Measurements from ENCODE around the gene LDLRAD4.
A peak's percentile ranks its signal among the peaks of the same experiment; 100 is the strongest.
"Not testable (repeated sequence)": the region's sequence is repeated elsewhere in the genome, so short reads cannot be mapped to it uniquely, and the experiment has no call there.

LDLRAD4 gene

DNA sequence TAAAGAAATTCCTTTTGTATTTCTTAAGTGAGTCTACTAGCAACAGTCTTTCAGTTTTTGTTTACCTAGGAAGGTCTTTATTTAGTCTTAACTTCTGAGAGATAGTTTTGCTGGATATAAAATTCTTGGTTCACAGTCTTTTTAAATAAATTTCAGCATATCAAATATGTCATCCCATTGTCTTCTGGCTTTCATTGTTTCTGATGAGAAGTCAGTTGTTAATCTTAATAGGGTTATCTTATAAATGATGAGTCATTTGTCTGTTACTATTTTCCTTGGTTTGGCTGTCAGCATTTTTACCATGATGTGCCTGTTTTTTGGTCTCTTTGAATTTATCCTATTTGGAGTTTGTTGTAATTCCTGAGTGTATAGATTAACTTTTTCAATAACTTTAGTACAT, 378.5 kb downstream of the LDLRAD4 start:
- DNase-seq (ENCODE audit: low spot score) = no peak

DNA sequence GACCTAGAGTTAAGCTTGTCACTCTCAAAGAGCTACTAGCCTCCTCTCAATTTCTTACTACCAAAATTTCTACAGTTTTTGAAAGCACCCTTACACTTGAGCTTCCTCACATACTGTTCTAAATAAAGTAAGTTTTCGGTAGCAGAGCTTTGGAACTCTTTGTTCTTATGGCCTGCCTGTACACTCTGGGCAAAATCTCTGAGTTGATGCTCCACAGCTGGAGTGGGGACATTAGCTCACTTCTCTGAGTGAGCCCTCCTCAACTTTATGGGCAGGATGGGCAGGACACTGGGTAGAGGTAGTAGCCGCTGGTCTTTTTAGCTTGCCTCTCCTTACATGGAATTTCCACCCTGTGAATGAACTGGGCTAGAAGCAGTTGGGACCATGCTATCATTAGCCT, 380.0 kb downstream of the LDLRAD4 start:
- DNase-seq (ENCODE audit: low spot score) = no peak

DNA sequence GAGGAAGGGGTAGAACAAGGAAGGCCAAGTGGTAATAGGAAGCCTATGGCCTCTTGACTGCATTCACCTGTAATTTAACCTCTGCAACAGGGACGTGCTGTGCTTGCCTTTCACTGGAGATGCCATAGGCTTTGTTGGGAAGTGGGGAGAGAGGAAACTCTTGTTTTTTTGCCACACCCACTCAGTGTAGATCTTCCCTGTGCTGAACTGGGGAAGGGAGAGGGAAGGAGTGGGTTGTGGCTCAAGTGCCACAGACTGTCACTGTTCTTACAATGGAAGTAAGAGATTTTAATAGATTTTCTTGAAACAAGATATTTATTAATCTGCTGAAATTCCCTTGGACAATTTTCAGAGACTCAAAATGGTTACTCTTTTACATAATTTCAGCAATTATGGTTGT, 380.5 kb downstream of the LDLRAD4 start:
- no peak for DNase-seq (ENCODE audit: low spot score)

DNA sequence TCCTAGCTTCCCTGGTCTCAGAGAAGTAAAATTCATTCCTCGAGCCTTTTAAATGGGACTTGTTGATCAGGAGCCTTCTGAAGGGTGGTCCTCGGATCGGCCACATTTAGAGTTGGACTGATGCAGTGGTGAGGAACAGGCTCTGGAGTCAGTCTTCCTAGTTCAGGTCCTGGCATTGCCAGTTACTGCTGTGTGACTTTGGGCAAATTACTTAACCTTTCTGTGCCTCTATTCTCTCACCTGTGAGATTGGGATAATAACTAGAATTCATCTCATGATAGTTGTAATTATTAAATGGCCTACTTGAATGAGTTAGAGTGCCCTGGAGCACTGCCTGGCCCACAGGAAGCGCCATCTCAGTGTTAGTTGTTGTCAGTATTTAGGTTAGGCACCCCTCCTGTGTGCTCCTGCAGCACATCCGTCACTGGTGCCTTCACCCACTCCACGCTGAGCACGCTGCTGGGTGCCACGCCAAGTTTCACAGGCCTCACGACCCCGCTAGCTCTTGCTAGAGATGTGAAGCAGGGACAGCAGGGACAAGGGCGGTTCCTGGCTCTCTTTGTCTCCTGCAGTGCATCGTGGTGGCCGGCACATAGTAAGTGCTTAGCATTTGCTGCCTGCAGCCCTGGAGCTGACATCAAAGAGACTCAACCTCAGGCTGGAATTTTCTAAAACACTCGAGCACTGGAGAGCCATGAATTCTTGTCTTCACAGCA, 384.9 kb downstream of the LDLRAD4 start:
- DNase-seq (ENCODE audit: low spot score) = no peak

DNA sequence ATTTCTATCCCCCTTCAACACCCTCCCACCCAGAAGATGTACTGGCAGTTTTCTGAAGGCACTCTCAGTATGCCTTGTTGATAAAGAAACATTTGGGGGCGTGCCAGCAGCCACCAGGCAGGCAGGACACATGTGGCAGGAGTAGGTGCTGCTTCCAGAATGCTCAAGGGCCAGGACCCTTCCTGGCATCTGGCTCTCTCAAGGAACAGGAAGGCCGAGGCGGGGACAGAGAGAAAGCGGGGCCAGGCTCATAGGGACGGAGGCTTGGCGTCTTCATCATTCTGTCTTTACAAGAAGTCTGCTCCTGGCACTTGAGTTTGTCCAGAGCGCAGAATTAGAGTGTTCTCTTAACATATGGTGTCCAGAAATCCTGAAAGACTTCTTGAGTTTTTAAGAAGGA, 386.2 kb downstream of the LDLRAD4 start:
- DNase-seq (ENCODE audit: low spot score) = no peak

DNA sequence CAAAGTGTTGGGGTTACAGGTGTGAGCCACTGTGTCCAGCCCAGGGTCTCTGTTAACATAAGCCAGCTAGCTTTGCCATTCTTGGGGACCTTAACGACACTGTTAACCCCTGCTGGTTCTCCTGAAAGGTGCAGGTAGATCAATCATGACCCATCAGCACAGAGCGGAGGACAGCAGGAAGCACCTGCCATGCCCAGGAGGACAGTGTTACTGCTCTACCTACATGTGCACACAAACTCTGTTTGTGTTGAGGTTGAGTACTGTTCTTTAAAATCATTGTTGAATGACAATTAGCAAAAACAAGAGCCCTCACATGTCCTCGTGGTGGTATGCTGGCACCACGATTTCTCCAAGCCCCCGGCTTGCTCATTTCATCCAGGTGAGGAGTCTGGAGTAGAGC, 386.9 kb downstream of the LDLRAD4 start:
- DNase-seq (ENCODE audit: low spot score) = no peak

DNA sequence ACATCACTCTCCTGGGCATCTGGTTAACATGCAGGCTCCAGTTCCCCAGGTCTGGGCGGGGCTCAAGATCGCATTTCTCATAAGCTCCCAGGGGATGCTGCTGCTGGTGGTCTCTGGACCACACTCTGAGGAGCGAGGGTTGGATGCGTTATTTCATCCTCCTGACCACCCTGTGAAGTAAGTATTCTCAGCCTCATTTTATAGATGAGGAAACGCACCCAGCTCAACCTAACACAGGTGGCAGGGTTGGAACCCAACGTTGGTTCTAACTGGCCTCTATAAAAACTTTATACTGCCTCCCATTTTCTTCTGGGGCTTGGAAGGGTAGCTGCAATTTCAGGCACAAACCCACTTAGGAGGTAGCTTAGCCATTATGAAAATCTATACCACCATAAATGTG, 387.3 kb downstream of the LDLRAD4 start:
- no peak for DNase-seq (ENCODE audit: low spot score)

DNA sequence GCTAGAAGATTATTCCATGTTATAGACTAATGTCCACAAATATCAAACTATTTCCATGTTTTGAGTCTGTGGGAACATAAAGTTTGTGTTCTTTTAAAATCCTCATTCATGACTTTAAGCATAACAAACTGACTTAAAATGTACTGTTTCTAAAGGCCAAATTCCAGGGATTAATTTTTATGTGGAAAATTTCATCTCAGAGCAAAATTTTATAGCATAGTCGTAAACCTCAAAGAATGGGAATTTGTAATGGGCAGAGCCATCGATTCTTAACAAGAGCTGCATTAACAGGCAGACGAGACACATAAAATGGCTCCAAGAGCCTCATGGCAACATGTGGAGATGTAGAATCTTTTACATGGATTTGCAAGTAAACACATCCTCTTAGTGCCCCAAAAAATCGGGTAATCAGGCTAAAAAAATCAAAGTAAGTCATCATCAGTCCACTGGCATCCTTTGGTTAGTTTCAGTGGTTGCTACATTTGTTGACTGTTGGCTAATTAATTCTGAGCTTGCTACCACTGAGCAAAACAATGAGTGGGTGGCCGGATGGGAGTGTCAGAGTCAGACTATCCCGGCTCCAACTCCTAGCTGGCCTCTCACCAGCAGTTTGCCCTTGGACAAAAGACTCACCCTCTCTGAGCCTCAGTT, 388.2 kb downstream of the LDLRAD4 start:
- no peak for DNase-seq (ENCODE audit: low spot score)

DNA sequence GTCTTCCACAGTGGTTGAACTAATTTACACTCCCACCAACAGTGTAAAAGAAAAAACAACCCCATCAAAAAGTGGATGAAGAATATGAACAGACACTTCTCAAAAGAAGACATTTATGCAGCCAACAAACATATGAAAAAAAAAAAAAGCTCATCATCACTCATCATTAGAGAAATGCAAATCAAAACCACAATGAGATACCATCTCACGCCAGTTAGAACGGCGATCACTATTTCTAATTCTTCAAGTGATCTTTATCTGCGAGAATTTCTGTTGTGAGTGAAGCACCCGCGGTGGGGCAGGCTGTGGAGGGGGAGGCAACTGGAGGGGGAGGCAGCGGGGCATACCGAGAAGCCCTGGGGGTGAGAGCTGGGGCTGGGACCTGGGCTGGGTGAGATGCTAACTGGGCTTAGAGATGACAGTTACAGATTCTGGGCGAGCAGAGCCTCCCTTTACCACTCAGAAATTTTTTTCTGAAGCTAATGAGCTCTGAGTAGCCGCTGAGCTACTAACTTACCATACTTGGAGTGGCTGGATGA, 389.5 kb downstream of the LDLRAD4 start:
- not testable (repeated sequence) for DNase-seq (ENCODE audit: low spot score)

DNA sequence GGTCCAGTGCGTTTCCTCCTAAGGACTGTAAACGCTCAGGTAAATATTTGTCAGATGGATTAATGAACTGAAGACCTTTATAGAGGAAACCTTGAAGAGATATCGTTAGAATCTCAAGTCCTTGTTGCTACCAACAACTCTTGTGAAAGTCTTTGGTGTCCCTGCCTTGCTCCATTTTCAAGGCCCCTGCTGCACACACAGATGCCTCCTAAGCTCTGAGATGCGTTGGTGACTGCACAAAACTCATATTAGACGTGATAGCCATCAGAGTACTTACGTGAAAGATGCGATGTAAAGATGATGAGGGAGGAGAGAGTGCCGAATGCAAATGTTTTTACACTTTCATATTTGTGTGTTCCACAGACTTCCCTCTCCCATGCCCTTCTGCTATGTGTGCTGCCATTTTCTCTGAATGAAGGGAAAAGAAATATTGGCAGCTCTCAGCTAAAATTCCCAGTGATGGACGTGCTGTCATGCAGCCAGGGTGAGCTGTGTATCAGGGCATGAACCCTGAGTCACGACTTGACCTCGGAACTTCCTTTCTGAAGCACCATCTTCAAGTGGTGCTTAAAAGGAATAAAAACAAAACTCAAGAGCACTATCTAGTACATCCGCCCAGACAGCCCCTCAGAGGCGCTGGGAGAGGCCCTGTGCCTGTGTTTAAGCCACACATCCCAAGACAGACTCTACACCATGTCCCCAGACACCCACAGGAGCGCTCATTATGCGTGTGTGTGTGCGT, 390.4 kb downstream of the LDLRAD4 start:
- DNase-seq (ENCODE audit: low spot score) = no peak

DNA sequence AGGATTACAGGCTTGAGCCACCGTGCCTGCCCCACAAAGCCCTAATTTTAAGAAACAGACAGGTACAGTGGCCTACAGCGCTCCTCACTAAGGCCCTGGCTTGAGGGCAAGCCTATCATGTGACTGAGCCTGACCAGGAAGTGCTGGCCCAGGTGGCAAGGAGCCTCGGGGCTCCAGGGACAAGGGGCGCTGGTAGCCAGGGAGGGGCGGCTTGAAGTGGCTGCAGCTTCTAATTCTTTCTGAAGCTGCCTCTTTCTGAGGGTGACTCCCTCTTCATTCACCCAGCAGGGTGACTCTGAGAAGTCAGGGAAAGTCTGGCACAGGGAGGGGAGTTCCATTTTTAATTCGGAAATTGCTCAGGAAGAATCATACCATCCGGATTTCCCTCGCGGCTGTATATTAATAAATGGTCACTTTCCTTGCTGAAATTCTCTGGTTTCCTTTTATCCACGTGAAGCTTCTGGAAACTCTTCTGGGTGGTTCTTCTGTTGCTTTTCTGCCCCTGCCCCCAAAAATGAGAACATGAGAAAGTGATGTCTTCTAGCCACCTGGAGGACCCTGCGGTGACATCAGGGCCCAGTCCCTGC, 392.1 kb downstream of the LDLRAD4 start:
- peak; percentile 30 for DNase-seq (ENCODE audit: low spot score)

DNA sequence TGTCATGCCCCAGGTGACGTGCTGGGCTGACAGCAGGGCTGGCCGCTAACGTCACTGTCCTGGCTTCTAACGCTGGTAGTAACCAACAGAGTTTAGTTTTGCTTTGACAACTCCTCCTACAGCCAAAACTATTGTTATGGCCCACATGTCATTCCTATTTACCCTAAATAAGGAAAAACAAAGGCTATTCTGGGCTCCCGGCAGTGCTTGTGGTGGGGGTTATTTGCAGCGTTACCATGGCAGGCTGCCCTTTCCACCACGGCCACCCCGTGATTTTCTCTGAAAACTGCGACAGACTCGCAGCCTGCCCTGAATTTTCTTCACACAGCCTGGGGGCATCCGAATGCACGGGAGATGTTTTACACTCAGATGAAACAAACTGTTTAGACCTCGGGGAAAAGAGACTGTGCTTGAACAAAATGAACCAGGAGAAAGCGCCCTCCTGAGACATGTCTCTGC, 392.6 kb downstream of the LDLRAD4 start:
- peak; percentile 64 for DNase-seq (ENCODE audit: low spot score)

DNA sequence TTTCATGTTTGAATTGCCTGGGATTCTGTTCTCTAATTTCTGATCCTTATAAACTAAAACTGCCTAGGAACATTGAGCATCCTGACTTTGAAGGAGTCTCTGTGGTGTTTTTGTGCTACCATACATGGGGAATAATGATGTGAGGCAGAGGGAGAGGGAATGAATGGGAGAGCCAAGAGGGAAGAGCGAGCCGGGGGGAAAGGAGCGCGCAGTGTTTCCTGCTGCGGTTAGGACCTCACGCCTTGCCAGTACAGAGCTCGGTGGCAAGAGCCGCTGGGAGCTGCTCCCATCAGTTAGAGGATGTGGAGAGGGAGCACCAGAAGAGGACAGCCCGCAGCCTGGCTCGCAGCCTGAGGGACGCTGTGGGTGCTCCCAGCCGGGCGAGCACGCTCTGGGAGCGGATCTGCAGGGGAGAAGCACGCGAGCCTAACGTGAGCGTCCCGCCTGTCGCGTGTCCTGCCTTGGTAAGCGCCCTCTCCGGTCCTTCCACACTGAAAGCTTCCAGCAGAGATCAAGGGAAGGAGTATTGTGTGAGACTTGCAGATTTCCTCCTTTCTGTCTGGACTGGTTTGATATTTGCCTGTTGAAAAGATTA, 393.1 kb downstream of the LDLRAD4 start:
- DNase-seq (ENCODE audit: low spot score) = peak; percentile 59

DNA sequence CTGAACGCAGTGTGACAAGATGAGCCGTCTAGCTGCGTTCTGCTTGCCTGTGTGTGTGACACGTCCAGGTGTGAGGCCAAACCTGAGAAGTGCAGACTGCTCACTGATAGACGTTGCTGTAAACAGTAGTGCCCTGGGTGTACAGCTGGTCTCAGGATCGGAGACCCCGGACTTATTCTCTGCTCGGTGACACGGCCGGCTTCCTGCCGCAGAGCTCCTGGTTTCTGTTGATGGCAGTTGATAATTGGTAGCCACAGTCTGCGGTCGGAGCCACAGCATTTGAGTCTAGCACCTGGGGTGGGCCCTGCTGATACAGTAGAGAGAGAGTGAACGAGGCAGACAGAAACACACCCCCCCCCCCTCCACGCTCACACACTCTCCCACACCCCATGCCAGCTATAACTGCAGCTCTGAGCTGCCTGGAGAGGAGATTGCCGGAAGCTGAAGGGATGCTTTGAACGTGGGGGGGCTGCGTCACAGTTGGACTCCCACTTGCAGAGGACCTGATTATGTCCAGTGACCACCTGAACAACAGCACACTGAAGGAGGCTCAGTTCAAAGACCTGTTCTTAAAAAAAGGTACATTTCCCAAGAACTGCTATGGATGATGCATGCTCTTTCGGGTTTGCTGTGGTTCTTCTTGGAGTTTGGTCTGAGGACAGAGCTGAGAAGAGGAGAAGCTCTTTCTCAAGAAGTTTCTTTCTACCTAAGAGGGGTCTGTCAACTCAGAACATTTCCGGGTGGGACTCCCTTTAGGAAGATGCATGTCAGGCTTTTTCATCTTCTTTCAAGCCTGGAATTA, 393.8 kb downstream of the LDLRAD4 start:
- DNase-seq (ENCODE audit: low spot score) = no peak

DNA sequence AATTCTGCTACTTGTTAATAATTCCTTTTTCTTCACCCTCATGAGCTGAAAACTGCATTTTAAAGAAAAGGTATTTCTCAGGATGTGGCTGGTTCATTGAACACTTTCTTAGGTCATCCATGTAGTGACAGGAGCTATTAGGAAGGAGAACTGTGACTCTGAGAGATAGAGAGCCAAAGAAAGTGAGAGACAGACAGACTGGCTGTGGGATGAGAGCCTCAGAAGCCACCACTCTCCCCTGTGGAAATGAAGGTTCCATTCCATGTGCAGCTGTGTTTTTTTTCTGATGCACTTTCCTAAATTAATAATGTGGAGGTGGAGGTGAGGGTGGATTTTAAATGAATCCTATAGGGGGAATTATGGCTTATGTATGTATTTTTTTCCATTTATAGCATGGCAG, 394.5 kb downstream of the LDLRAD4 start:
- DNase-seq (ENCODE audit: low spot score) = no peak

DNA sequence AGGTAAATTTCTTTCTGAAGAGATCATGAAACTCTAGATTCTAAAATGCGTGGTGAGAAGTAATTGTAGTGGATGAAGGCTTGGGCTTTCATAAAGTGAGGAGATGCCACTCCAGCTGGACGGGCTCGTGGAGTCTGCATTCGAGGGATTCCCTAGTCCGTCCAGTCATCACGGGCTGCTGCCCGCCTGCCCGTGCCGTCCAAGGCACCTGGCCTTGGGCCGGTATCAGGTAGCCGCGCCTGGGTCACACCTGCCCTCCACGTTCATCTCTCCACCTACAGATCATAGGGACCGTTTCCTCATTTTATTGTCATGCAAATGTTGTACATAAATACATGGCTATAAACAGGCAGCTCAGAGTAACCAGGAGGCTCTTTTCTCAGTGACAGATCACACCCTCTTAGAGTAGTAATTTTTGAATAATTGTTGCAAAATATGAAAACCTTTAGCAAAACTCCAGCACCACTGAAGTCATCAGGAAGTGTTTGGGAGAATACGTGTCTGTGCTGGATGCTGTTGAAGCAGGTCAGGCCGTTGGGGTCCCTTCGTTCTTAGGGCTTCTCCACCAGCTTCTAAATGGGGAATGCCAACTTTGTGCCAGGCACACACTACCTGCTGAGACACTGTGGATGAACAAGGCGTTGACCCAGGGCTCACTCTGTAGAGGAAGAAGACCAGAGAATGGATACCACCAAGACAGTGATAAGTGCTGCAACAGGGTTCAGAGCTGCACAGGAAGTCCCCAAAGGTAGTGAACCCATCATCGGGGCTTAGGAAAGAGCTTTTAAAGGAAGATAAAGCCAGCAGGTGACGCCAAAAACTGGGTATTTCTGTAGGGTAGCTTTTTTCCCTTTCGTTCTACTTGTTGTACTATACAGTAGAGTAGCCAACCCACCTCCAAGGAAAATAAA, 395.3 kb downstream of the LDLRAD4 start:
- no peak for DNase-seq (ENCODE audit: low spot score)

DNA sequence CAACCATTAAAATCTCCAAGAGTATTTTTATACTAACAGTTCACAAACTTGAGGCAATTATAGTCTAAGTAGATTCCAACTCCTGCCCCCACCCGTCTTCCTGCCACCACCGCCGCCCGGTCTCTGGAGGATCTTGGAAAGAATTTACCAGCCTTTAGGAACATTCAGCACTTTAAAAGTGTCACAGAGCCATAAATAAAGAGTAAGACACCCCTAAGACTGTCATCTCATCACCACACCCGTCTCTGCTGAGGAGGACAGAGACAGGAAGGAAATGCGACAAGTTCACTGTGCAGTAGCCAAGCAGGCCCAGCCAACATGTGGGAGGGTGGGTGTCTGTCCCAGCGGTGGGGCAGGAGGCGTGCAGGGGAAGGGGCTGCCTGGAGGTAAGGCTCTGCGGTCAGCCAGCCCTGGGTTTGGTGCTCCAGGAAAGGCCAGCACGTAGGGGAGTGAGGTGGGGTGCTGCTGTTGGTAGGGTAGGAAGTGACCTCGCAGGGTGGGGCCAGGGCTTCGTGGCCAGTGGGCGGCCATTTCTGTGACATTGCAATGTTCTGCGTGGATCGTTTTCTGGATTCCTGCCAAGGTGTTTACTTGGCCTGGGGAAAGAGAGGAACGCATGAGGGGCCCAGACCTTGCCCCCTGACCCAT, 396.2 kb downstream of the LDLRAD4 start:
- no peak for DNase-seq (ENCODE audit: low spot score)

DNA sequence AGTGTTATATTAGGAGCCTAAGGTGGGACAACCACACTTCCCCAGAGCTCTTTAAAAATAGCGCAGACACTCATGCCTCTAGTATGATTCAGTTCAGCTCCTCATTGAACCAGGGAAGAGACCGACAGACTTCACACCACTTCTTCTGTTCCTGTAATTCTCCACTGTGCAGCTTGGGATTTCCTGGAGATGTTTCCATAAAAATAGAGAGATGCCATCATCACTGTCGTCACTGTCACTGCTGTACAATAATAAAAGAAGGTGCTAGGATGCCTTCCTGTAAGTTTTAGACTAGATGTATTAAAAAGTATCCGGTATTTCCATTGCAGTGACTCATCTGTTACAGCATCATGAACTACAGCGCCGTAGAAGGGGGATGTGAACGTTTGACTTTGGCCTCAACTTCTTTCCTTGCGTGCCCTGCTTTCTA, 396.9 kb downstream of the LDLRAD4 start:
- DNase-seq (ENCODE audit: low spot score) = no peak

DNA sequence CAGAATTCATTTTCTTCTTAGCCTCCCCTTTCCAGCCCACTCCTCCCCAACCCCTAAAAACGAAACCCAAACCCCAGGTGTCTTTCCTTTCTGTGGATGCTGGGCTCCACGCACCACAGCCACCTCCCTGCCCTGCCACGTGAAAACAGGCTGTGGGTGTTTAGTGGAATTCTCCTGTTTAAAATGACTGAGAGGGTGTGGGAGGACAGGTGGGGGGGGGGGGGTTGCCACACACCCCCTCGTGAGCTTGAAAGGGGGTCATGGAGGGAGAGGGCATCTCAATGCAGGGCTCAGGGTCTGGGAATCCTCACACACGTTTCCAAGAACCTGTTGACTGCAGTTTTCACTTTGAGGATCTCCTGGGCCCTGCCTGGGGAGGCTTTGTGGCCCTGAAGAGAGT, 397.5 kb downstream of the LDLRAD4 start:
- no peak for DNase-seq (ENCODE audit: low spot score)
